DND-41 (cell line): ENCODE results near the gene RALGPS1.

ENCODE experiments used
- ATAC-seq: fragments of 200-7000 bp; cut with Tn5 transposase; 3 replicates; pipeline ENCODE4 v1.9.1; 2021; ENCODE audit warnings: low read depth; ENCODE audit not compliant: insufficient read depth
- DNase-seq: peaks from one replicate; pipeline ENCODE4 v3.0.0-alpha.2; 2020
- H2AFZ ChIP-seq: 2 replicates; pipeline ENCODE4 v1.6.0; 2012; ENCODE audit warnings: low read depth, low read length
- H3K27ac ChIP-seq: 2 replicates; pipeline ENCODE4 v1.5.1; 2012; ENCODE audit warnings: low read length, inconsistent platforms
- H3K27me3 ChIP-seq: fragments of 200-600 bp; sonication (generic); 2 replicates; pipeline ENCODE4 v1.6.0; 2012; ENCODE audit warnings: low read length, mild to moderate bottlenecking, inconsistent platforms; ENCODE audit not compliant: insufficient read depth, poor library complexity
- H3K36me3 ChIP-seq: 2 replicates; pipeline ENCODE4 v1.5.1; 2012; ENCODE audit warnings: low read length, inconsistent platforms; ENCODE audit not compliant: insufficient read depth
- H3K4me1 ChIP-seq: 2 replicates; pipeline ENCODE4 v1.5.1; 2012; ENCODE audit warnings: mild to moderate bottlenecking, low read length; ENCODE audit not compliant: insufficient read depth
- H3K4me2 ChIP-seq: 2 replicates; pipeline ENCODE4 v1.6.0; 2012; ENCODE audit warnings: mild to moderate bottlenecking, moderate library complexity, low read length, inconsistent platforms; ENCODE audit not compliant: insufficient read depth
- H3K4me3 ChIP-seq, 2 experiments: fragments of 200-600 bp in 1 of 2; shearing (Covaris generic) in 1 of 2; 2 replicates each; pipeline ENCODE4 v1.5.1; 2012 to 2016; ENCODE audit warnings: inconsistent platforms in 2 of 2, low read length in 2 of 2, mild to moderate bottlenecking in 2 of 2, low read depth in 1 of 2, moderate library complexity in 1 of 2
- H3K79me2 ChIP-seq: 2 replicates; pipeline ENCODE4 v1.6.0; 2012; ENCODE audit warnings: low read length, inconsistent platforms; ENCODE audit not compliant: insufficient read depth
- H3K9ac ChIP-seq: 2 replicates; pipeline ENCODE4 v1.6.0; 2012; ENCODE audit warnings: low read depth, mild to moderate bottlenecking, inconsistent platforms, low read length, moderate library complexity
- H3K9me3 ChIP-seq: 2 replicates; pipeline ENCODE4 v1.5.1; 2012; ENCODE audit warnings: low read length, moderate library complexity, mild to moderate bottlenecking, inconsistent platforms; ENCODE audit not compliant: insufficient read depth, severe bottlenecking
- H4K20me1 ChIP-seq: 2 replicates; pipeline ENCODE4 v1.6.0; 2012; ENCODE audit warnings: low read length; ENCODE audit not compliant: insufficient read depth
- CTCF ChIP-seq: IDR thresholded peaks from 2 replicates; pipeline ENCODE4 v1.5.1; 2012; ENCODE audit warnings: borderline replicate concordance, low read length, moderate library complexity, mild to moderate bottlenecking; ENCODE audit not compliant: poor library complexity, severe bottlenecking; ENCODE audit errors: extremely low read depth
- EZH2 ChIP-seq: IDR thresholded peaks from 3 replicates; pipeline ENCODE4 v1.6.1; 2012; ENCODE audit warnings: borderline replicate concordance, low read depth, mild to moderate bottlenecking, moderate library complexity, low read length, inconsistent platforms; ENCODE audit not compliant: severe bottlenecking

Gene RALGPS1

DNA sequence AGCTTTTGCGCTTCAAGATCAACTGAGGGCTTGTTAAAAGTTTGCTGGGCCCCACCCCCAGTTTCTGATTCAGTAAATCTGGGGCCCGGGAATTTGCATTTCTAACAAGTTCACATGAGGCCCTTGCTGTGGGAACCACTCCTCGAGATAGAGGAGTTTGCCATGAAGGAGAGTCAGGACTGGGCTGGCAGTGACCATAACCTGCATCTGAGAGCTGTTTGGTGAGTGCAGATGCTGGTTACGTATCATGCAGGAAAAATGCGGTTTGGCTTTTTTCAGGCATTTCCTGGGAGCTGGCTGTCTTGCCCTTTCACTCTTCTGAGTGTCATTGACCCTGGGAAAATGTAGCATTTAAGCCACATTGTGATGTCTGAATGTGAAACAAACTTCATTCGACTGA, 217.3 kb downstream of the RALGPS1 start:
- TF ChIP-seq EZH2: no peak
- TF ChIP-seq CTCF: no peak
- Histone ChIP-seq H3K9me3 (no peaks in the 10 kb centered on the region), H3K4me3 (no peak overlapping the region), H4K20me1 (0 out of 2 replicates have a peak, but pooled peaks cover 4% of the 10 kb centered on the region), H3K27me3 (peaks cover 12% of the 10 kb centered on the region), H3K79me2 (no peaks in the 10 kb centered on the region), H2AFZ (no peak overlapping the region), H3K4me1 (no peaks in the 10 kb centered on the region), H3K36me3 (no peaks in the 10 kb centered on the region), H3K4me2 (no peak overlapping the region), H3K9ac (no peak overlapping the region), H3K27ac (no peak overlapping the region)
- no peak for DNase-seq
- no peak for ATAC-seq

- DNase-seq: no peak
- Histone ChIP-seq H3K4me3 (no peak overlapping the region), H3K4me2 (no peak overlapping the region), H3K9ac (no peak overlapping the region), H3K36me3 (no peaks in the 10 kb centered on the region), H3K9me3 (no peaks in the 10 kb centered on the region), H2AFZ (no peak overlapping the region), H3K4me1 (no peaks in the 10 kb centered on the region), H3K27me3 (peaks cover 14% of the 10 kb centered on the region), H4K20me1 (peaks cover 8% of the 10 kb centered on the region), H3K79me2 (no peaks in the 10 kb centered on the region), H3K27ac (no peak overlapping the region)
- TF ChIP-seq CTCF (no peak), EZH2 (no peak)
- no peak for ATAC-seq
Observed at GRCh38 chr9:127132375-127132774, 217.8 kb downstream of the RALGPS1 start.

GRCh38 chr9:127132921-127133647, 218.5 kb downstream of the RALGPS1 start:
- H3K79me2 ChIP-seq: no peaks in the 10 kb centered on the region
- H4K20me1 ChIP-seq: peaks cover 11% of the 10 kb centered on the region
- H3K36me3 ChIP-seq: no peaks in the 10 kb centered on the region
- H3K9ac ChIP-seq: no peak overlapping the region
- no peak overlapping the region for H3K4me3 ChIP-seq
- no peak for ATAC-seq
- H3K9me3 ChIP-seq: no peaks in the 10 kb centered on the region
- peaks cover 17% of the 10 kb centered on the region for H3K27me3 ChIP-seq
- TF ChIP-seq EZH2: no peak
- no peak for DNase-seq
- no peak overlapping the region for H3K27ac ChIP-seq
- no peak overlapping the region for H2AFZ ChIP-seq
- no peaks in the 10 kb centered on the region for H3K4me1 ChIP-seq
- H3K4me2 ChIP-seq: no peak overlapping the region

GRCh38 chr9:127133739-127134167, 219.2 kb downstream of the RALGPS1 start:
- ATAC-seq (no peak), DNase-seq (no peak)
- no peaks in the 10 kb centered on the region for H3K4me1 ChIP-seq
- H4K20me1 ChIP-seq: peaks cover 7% of the 10 kb centered on the region
- H3K4me3 ChIP-seq: no peak overlapping the region
- no peak overlapping the region for H3K27ac ChIP-seq
- no peak overlapping the region for H3K4me2 ChIP-seq
- H2AFZ ChIP-seq: no peak overlapping the region
- H3K27me3 ChIP-seq: peaks cover 17% of the 10 kb centered on the region
- no peak overlapping the region for H3K9ac ChIP-seq
- no peaks in the 10 kb centered on the region for H3K9me3 ChIP-seq
- H3K79me2 ChIP-seq: no peaks in the 10 kb centered on the region
- H3K36me3 ChIP-seq: no peaks in the 10 kb centered on the region
- TF ChIP-seq CTCF (no peak), EZH2 (no peak)
